Measurements from ENCODE around the gene QRFP.

QRFP gene

DNA sequence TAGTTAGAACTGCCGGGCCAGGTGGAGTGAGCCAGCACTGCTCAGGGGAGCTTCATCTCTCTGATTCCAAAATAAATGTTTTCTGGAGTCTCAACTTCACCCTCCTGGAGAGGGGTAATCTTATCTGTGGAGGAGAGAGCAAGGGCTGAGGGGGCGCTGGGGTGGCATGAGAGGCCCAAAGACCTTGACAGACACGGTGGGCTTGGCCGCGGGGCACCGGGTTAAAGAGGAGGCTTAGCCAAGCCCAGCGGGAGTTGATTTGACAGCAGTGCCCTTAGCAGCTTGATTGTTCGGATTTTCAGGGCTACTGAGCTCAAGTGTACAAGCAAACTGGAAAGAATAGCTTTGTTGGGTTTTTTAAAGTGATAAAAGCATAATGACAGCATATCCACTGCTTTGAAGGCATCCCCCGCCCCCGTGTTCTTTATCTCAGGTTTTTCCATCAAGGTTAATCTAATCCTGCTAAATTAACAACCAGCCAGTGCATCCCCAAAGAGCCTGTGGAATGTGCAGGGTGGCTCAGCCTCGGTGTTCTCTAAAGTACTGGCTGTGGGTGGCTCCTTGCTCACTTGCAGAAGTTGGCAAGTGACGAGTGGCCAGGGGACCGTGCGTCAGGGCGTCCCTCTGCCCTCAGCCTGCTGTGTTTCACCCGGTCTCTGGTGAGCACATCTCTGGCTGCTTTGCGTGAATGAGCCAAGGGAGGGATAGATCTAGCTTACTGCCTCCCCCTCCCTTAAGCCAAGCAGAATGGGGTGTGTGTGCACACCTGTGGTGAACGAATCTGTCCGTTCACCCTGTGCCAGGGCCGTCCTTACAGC lies 5.5 kb downstream of the QRFP start:
- DNase-seq (ENCODE audit: low read depth), result no peak

DNA sequence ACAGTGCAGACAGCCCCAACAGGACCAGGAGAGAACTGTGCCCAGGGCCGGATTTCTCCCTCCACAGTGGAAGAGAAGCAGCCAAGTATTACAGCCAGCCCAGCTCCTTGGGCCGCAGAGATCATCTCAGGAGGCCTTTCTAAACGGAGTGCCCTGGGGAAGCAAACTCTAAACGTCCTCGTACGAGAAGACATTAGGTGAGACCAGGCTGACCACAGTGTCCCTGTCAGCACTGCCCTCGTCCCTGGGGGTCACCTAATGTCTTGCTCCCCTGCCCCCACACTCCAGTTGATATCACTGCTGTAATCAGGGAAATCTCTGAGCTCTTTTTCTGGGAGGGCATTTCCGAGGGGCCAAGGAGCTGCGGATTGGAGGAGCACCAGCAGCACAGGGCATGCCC lies 6.5 kb downstream of the QRFP start:
- no peak for DNase-seq (ENCODE audit: low read depth)

DNA sequence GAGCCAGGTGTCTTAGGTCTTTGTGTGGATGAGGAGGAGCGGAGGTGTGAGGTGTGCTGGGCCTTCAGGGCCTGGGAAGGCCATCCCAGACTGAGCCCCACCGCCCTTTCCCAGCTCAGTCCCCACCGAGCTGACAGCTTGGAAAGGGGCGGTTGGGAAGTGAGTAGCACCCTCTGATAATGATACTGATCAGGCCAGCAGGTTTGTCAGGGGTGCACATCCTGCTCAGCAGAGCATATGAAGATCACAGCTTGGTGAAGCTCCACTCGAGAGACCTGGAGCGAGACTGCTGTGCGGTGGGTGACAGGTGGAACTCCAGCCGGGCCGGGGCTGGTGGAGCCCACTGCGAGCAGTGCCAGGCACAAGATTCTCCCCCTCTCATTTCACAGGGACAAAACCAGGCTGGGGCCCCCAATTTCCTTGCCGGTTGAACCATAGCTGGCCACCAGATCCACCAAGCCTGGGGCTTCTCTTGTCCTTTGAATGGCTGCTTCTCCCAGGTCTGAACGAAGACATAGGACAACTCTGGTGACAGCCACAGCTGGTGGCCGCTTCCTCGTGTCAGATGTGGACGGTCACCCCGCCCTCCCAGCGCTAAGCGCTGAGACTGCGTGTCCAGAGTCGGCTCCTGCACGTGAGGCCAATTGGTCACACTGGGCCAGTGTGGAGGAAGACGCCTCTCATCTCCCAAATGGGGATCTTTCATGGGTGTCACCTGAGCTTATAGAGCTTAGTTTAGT lies 8.3 kb downstream of the QRFP start:
- DNase-seq (ENCODE audit: low read depth), result no peak

DNA sequence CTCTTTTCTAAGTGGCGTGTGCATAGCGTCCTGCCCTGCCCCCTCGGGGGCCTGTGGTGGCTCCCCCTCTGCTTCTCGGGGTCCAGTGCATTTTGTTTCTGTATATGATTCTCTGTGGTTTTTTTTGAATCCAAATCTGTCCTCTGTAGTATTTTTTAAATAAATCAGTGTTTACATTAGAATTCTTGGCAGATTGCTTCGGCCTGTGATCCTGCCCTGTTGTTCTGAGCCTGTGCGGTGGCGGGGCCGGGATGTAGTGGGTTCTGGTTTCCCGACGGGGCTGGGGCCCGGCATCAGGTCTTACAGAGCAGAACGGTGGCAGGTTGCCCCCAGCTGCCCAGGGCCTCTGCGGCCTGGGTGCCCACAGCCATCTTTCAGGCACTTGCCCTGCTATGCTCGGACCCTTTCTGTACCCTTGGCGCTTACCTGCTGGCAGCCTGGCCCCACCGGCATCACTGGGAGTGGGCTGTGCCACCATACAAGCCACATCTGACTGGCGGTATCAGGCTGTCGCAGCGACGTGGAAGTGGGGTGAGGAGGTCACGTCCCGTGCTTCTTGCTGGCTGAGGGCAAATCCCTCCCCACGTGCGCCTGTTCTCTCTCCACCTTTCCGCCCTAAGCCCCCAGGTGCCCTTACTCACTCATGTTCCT lies 9.0 kb downstream of the QRFP start:
- no peak for DNase-seq (ENCODE audit: low read depth)

DNA sequence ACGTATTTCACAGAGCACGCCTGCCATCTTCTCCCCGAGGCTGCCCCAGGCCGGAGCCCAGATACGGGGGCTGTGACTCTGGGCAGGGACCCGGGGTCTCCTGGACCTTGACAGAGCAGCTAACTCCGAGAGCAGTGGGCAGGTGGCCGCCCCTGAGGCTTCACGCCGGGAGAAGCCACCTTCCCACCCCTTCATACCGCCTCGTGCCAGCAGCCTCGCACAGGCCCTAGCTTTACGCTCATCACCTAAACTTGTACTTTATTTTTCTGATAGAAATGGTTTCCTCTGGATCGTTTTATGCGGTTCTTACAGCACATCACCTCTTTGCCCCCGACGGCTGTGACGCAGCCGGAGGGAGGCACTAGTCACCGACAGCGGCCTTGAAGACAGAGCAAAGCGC lies 9.6 kb downstream of the QRFP start:
- no peak for DNase-seq (ENCODE audit: low read depth)

DNA sequence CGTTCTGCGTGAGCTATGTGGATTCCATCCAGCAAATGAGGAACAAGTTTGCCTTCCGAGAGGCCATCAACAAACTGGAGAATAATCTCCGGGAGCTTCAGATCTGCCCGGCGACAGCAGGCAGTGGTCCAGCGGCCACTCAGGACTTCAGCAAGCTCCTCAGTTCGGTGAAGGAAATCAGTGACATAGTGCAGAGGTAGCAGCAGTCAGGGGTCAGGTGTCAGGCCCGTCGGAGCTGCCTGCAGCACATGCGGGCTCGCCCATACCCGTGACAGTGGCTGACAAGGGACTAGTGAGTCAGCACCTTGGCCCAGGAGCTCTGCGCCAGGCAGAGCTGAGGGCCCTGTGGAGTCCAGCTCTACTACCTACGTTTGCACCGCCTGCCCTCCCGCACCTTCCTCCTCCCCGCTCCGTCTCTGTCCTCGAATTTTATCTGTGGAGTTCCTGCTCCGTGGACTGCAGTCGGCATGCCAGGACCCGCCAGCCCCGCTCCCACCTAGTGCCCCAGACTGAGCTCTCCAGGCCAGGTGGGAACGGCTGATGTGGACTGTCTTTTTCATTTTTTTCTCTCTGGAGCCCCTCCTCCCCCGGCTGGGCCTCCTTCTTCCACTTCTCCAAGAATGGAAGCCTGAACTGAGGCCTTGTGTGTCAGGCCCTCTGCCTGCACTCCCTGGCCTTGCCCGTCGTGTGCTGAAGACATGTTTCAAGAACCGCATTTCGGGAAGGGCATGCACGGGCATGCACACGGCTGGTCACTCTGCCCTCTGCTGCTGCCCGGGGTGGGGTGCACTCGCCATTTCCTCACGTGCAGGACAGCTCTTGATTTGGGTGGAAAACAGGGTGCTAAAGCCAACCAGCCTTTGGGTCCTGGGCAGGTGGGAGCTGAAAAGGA lies 10.9 kb downstream of the QRFP start:
- no peak for DNase-seq (ENCODE audit: low read depth)

DNA sequence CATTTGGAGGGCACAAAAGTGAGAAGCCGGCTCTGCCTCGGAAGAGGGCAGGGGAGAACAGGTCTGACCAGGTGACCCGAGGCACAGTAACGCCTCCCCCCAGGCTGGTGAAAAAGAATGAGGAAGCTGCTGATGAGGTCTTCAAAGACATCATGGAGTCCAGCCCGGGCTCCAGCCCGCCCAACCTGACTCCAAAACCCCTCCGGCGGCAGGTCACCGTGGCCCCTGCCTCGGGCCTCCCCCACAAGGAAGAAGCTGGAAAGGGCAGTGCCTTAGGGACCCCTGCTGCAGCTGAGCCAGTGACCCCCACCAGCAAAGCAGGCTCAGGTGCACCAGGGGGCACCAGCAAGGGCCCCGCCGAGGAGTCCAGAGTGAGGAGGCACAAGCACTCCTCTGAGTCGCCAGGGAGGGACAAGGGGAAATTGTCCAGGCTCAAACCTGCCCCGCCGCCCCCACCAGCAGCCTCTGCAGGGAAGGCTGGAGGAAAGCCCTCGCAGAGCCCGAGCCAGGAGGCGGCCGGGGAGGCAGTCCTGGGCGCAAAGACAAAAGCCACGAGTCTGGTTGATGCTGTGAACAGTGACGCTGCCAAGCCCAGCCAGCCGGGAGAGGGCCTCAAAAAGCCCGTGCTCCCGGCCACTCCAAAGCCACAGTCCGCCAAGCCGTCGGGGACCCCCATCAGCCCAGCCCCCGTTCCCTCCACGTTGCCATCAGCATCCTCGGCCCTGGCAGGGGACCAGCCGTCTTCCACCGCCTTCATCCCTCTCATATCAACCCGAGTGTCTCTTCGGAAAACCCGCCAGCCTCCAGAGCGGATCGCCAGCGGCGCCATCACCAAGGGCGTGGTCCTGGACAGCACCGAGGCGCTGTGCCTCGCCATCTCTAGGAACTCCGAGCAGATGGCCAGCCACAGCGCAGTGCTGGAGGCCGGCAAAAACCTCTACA lies 11.8 kb downstream of the QRFP start:
- DNase-seq (ENCODE audit: low read depth), result no peak

DNA sequence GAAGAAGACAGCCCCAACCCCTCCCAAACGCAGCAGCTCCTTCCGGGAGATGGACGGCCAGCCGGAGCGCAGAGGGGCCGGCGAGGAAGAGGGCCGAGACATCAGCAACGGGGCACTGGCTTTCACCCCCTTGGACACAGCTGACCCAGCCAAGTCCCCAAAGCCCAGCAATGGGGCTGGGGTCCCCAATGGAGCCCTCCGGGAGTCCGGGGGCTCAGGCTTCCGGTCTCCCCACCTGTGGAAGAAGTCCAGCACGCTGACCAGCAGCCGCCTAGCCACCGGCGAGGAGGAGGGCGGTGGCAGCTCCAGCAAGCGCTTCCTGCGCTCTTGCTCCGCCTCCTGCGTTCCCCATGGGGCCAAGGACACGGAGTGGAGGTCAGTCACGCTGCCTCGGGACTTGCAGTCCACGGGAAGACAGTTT lies 12.5 kb downstream of the QRFP start:
- no peak for DNase-seq (ENCODE audit: low read depth)

DNA sequence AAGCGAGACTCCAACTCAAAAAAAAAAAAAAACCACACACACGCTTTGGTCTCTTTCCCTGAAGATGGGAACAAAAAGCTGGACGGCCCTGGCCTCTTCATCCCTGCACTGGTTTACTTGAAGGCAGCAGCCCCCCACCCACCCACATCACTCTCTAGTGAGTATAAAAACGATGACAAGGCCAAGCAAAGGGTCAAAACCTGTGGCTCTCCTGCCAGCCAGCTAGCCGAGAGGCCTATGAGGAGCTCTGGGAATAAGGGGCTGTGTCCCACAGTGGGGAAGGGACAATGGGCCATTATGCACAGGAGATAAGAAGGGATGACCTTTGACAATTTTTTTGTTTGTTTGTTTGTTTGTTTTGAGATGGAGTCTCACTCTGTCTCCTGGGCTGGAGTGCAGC lies 13.1 kb downstream of the QRFP start:
- no peak for DNase-seq (ENCODE audit: low read depth)

DNA sequence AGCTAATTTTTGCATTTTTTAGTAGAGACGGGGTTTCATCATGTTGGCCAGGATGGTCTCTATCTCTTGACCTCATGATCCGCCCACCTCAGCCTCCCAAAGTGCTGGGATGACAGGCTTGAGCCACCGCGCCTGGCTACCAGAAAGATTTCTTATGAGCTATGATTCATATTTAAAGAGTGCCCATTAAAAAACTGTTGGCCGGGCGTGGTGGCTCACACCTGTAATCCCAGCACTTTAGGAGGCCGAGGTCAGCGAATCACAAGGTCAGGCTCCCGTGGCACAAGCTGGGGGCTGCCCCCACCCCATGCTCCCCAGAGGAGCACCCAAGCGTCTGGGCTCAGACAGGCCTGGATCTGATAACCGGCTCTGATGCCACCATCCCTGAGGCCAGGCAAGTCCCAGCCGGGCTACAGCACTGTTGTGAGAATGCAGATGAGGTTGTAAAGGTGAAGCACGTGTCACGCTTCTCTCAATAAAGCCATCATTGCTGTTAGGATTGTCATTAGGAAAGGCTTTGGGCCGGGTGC lies 13.9 kb downstream of the QRFP start:
- no peak for DNase-seq (ENCODE audit: low read depth)

DNA sequence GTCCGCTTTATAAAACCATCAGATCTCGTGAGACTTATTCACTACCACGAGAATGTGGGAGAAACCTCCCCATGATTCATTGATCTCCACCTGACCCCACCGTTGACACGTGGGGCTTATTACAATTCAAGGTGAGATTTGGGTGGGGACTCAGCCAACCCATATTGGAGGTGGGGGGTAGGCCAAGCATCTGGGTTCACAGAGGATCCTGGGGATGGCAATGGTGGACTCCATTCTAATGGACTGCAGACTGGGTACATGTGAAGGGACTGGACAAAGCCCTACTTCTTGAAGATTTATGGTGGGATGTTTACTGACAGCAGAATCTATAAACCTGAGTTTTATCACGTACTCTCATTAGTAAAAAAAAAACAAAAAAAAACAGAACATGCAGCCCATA lies 15.1 kb downstream of the QRFP start:
- no peak for DNase-seq (ENCODE audit: low read depth)

DNA sequence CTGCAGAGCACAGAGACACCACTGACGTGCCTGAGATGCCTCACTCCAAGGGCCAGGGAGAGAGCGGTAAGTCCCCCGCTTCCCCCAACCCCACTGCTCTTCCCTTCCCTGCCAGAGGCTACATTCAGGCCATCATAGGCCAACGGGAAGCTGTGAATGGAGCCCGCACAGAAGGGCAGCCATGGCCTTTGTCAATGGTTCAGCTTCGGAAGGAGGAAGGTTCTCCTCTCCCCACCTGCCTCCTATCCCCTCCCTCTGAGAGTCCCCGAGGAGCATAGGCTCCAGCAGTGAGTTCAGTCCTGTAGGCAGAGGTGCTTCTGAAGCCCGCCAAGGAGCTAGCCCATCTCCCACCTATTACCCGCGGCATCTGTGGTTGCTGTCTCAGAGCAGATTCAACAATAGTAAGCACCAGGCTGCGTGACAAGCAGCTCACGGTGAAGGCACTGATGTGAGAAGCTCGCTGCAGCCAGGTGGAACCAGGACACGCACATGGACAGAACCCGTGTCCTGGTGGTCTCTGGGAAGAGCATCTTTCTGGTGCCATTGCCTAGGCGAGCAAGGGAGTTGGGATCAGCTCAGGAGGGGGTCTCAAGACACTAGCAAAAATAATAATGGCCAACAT lies 15.9 kb downstream of the QRFP start:
- DNase-seq (ENCODE audit: low read depth), result no peak

DNA sequence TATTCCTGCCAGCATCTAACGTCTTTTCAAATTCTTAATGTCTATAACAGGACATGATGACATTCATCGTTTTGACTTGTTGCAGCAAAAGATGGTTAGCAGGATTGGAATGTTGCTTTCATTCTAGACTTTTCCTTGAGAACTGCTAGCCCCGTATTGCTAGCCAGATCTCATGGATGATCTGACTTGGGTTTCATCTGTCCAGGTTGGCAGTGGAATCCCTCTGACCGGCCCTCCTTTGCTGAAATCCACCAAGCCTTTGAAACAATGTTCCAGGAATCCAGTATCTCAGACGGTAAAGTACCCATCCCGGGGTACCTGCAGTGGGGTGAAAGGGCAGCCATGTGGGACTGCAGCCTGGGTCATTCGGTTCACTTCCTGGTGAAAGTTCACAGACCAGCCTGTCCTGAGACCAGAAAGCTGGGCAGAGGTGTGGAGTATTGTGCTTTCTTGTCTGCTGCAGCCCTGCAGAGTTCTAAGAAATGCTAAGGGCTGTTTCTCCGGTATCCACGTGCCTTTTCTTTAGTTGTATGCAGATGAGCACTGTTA lies 16.7 kb downstream of the QRFP start:
- no peak for DNase-seq (ENCODE audit: low read depth)

DNA sequence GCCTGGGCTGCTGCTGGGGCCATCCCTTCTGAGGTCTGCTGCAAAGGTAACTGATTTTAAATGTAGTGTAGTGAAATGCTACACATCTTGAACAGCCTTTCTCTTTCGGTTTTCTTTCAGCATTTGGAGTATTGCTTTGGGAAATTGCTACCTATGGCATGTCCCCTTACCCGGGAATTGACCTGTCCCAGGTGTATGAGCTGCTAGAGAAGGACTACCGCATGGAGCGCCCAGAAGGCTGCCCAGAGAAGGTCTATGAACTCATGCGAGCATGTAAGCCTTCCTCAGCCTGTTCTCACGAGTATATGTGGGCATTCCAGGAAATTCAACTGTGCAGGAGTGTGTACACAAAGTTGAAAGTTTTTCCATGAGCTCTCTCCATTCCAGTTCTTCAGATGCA lies 18.3 kb downstream of the QRFP start:
- DNase-seq (ENCODE audit: low read depth), result no peak

DNA sequence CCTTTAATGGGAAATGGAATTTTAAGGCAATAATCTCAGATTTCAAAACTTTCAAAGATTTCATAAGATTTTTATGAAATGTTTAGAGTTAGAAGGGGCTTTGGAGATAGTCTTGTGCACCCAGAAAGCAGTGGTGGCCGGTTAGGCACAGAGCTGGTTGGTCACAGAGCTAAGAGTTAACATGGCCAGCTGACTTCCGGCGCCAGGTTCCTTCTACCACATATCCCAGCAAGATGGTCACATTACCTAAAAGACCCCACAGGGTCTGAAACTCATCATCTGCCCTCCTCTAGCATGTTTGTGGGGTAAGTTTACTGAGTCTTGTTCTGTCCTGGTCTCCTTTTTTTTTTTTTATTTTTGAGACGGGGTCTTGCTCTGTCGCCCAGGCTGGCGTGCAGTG lies 19.3 kb downstream of the QRFP start:
- no peak for DNase-seq (ENCODE audit: low read depth)

DNA sequence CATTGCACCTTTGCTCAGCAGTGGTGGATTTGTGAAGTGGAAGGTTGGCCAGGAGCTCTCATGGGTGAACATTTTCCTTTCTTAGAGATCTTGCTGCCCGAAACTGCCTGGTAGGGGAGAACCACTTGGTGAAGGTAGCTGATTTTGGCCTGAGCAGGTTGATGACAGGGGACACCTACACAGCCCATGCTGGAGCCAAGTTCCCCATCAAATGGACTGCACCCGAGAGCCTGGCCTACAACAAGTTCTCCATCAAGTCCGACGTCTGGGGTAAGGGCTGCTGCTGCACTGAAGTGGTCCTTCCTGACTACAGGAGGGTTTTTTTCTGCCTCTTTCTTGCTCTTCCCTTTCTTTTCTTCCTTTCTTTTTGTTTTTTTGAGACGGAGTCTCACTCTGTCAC lies 21.8 kb downstream of the QRFP start:
- no peak for DNase-seq (ENCODE audit: low read depth)

DNA sequence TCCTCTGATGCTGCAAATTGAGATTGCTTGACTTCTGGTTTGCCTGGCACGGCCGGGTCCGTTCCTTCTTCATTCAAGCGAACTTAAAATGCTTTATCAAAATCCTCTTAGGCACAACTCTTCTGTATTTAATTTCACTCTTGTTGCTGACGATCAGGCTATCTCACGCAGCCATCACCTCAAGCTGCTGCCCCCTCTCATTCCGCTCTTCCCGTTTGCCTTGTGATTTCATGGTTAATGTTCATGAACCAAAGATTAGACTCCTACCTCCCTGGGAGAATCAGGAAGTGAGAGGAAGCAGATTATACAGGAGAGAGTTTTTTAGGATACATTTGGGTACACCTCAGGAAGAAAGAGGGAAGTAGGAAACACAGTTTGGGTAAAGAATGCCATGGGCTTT lies 22.6 kb downstream of the QRFP start:
- no peak for DNase-seq (ENCODE audit: low read depth)

DNA sequence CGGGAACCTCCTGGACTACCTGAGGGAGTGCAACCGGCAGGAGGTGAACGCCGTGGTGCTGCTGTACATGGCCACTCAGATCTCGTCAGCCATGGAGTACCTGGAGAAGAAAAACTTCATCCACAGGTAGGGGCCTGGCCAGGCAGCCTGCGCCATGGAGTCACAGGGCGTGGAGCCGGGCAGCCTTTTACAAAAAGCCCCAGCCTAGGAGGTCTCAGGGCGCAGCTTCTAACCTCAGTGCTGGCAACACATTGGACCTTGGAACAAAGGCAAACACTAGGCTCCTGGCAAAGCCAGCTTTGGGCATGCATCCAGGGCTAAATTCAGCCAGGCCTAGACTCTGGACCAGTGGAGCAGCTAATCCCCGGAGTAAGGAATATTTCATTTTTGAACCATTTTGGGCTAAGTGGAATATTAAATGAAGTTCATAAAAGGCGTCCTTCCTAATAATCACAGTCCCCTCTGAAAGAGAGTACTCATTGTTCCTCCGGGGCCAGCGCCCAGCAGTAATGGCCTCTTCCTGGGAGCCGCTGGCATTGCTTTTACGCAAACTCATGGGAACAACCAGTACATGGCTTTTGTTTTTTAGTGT lies 23.6 kb downstream of the QRFP start:
- DNase-seq (ENCODE audit: low read depth), result no peak

DNA sequence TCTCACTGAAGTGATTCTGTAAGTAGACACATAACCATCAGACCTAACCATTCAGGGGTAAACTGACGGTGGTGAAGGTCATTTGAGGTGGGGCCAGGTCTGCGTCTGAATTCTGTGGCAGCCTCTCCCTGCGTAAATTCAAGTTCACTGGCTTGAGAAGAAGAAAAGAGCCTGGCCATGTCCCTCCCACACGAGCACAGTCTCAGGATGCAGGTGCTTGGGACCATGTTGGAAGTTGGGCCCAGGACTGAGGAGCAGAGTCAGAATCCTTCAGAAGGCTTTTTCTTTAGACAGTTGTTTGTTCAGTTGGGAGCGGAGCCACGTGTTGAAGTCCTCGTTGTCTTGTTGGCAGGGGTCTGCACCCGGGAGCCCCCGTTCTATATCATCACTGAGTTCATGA lies 24.1 kb downstream of the QRFP start:
- DNase-seq (ENCODE audit: low read depth), result no peak

DNA sequence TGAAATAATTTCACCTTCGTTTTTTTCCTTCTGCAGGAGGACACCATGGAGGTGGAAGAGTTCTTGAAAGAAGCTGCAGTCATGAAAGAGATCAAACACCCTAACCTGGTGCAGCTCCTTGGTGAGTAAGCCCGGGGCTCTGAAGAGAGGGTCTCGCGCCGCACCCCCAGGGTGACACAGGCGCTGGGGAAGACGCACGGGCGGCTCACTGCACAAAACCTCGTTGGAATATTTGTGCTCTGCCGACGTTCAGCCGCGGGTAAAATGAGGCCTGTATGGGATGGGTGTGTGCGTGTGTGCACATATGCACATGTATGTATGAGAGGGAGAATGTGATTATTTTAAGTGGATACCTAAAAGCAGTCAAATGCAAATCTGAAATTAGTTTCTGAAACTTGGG lies 24.5 kb downstream of the QRFP start:
- no peak for DNase-seq (ENCODE audit: low read depth)

Measured in ELR (cell line).